GM20000 (cell line): ENCODE data around the gene ITM2B.

ENCODE experiments used
- DNase-seq: peaks from one replicate; pipeline ENCODE4 v3.0.0; 2012; ENCODE audit warnings: low spot score
- CTCF ChIP-seq: IDR thresholded peaks from 2 replicates; pipeline ENCODE4 v1.5.1; 2012; ENCODE audit warnings: mild to moderate bottlenecking, control low read depth; ENCODE audit errors: extremely low read depth, missing control alignments

ITM2B gene

GRCh38 chr13:48233046-48233888 is at the start of gene ITM2B:
Gene ITM2B, plus strand, starts transcription at chr13:48233206. Its CDS starts 155 bp downstream, at chr13:48233361.
- TF ChIP-seq CTCF = peak; percentile 59
- DNase-seq = peak; percentile 81

GRCh38 chr13:48184260-48184659 is 48.7 kb upstream of the ITM2B start:
- TF ChIP-seq CTCF = no peak
- peak; percentile 32 for DNase-seq

GRCh38 chr13:48185018-48185417 is 48.0 kb upstream of the ITM2B start:
- DNase-seq = no peak
- TF ChIP-seq CTCF = no peak

- DNase-seq = no peak
Observed at GRCh38 chr13:48186722-48187121, 46.3 kb upstream of the ITM2B start.

GRCh38 chr13:48188131-48188530 is 44.9 kb upstream of the ITM2B start:
- TF ChIP-seq CTCF = no peak
- DNase-seq = no peak

More at GRCh38 chr13:48186722-48187121, 46.3 kb upstream of the ITM2B start:
- no peak for TF ChIP-seq CTCF

GRCh38 chr13:48188601-48189000 is 44.4 kb upstream of the ITM2B start:
- no peak for DNase-seq
- no peak for TF ChIP-seq CTCF

GRCh38 chr13:48189171-48189570 is 43.8 kb upstream of the ITM2B start:
- no peak for TF ChIP-seq CTCF
- no peak for DNase-seq
